Muscle of arm (tissue), 12 donors: ENCODE results near the gene MED29. TPM values are rescaled to one million over a fixed set of nuclear protein-coding genes. Genes with fewer than 3 reads are reported as not detected.

Source experiments
- DNase-seq: peaks from one replicate; pipeline ENCODE4 v3.0.0-alpha.2; 2013
- polyA plus RNA-seq, 12 donors: library from polyadenylated mRNA; unstranded; fragments of 120-200 nt; gene quantifications; one replicate each; pipeline ENCODE4 v1.2.1, GENCODE V29; 2013; ENCODE audit not compliant: insufficient read length in 12 of 12

MED29 gene
- polyA plus RNA-seq, 12 donors = 14.8 to 35.2 (median 22.9) TPM; not detected in 1

GRCh38 chr19:39389631-39390414 lies 1.4 kb upstream of the MED29 start:
- no peak for DNase-seq

GRCh38 chr19:39390451-39390750 lies 777 bp upstream of the MED29 start:
- DNase-seq = no peak

DNA sequence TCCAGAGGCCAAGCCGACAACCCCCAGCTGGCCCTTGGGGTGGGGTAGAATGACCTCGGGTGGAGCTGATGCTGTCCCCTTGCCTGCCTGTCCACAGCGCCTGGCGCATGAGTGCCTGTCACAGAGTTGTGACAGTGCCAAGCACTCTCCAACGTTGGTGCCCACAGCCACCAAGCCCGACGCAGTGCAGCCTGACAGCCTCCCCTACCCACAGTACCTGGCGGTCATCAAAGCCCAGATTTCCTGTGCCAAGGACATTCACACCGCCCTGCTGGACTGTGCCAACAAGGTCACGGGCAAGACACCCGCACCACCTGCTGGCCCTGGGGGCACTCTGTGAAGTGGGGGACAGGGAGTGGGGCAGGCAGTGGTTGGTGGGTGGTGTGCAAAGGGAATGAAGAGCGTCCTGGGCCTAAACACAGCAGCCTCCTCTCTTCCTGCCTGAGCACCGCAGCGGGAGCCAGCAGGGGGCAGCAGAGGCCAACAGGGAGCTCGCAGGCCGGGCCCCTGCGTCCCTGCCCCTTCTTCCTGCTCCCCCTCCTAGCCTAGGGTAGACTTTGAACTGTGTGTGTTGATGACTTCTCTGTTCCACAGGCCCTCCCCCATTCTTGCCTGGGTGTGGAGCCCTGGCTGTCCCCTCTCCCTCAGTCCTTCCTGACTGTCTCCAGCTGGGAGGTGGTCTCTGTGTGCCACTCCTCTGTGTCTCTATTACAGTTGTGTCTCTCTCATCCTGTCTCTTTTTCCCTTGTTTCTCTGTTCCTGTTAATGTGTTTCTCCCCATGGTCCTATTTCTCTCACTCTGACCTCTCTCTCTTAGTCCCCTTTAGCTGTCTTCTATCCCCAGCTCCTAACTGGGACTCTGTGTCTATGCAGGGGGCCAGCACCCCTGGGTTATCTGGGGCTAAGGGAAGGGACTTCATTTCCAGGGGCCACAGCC lies 6.5 kb downstream of the MED29 start:
- DNase-seq = peak; percentile 88

DNA sequence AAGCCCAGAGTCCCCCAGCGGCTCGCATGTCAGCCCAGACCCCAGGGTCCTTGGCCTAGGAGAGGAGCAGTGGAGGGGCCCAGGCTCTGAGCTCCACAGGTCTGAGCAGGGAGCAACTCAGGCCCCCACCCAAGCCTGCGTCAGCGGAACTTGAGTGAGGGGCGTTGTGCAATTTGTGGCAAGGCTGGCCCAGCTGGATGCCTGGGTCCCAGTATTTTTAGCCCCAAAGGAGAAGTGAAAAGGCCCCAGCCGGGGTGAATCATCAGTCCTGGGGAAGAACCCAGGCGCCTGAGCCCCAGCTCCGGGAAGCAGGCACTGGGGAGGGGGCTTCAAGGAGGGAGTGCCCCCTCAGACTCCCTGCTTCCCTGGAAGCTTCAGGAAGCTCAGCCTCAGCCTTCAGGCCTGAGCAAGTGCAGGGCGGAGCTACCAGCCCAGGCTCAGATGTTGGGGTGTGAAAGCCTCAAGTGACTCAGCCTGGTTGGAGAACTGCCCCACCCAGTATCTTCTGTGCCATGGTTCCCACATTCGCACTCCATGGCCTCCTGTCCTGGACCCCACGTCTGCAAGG lies 7.2 kb downstream of the MED29 start:
- peak; percentile 37 for DNase-seq

GRCh38 chr19:39399668-39400050 lies 8.5 kb downstream of the MED29 start:
- DNase-seq = no peak

DNA sequence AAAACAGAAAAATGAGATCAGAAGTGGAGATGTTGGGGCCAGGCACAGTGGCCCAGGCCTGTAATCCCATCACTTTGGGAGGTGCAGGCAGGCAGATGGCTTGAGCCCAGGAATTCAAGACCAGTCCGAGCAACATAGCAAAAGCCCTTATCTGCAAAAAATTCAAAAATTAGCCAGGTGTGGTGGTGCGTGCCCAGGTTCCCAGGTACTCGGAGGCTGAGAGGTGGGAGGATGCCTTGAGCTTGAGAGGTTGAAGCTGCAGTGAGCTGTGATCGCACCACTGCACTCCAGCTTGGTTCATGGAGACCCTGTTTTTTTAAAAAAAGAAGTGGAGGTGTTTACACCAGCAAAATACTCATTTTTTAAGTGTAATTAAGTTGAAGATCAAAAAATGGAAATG lies 8.9 kb downstream of the MED29 start:
- no peak for DNase-seq

GRCh38 chr19:39401070-39401548 lies 9.9 kb downstream of the MED29 start:
- DNase-seq = no peak

- DNase-seq = no peak
Observed at GRCh38 chr19:39401549-39402345, 10.6 kb downstream of the MED29 start.

GRCh38 chr19:39402346-39403300 lies 11.4 kb downstream of the MED29 start:
- DNase-seq = peak; percentile 94

DNA sequence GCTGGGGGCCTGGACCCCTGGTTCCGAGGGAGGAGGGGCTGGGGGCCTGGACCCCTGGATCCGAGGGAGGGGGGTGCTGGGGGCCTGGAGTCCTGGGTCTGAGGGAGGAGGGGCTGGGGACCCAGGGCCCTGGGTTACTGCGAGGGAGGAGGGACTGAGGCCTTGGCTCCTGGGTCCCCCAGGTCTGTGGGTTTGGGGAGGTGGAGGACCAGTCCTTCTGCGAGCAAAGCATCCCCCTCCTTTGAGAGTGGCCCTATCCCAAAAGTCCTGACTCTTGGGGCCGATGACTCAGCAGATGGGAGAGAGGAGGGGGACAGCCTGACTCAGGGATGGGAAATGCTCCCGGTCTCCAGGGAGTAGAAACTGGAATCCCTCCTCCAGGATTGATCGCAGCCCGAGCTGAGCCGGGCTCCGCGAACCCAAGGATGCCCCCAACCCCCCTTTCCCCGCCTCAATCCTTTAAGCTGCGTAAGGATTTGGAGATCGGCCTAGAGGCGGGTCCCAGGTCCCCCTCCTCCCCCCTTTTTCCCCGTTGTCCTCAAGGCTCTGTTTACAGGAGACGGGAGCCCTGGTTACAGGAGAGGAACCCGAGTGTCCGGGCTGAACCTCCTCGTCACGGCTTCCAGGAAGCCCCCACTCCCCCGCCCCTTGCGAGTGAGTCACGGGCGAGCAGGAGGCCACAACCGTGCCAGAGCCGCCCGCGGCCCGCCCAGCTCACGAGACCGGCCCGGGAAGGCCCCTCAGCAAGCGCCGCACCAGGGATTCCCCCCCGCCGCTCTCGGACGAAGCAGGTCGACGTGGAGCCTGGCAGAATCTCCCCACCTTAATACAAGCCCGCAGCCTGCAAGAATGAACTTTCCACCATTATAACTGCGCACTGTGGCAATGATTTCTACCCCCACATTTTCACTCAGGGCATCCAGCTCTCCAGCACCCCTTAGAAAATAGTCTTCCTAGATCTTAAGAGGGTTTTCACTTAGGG lies 12.4 kb downstream of the MED29 start:
- peak; percentile 96 for DNase-seq

DNA sequence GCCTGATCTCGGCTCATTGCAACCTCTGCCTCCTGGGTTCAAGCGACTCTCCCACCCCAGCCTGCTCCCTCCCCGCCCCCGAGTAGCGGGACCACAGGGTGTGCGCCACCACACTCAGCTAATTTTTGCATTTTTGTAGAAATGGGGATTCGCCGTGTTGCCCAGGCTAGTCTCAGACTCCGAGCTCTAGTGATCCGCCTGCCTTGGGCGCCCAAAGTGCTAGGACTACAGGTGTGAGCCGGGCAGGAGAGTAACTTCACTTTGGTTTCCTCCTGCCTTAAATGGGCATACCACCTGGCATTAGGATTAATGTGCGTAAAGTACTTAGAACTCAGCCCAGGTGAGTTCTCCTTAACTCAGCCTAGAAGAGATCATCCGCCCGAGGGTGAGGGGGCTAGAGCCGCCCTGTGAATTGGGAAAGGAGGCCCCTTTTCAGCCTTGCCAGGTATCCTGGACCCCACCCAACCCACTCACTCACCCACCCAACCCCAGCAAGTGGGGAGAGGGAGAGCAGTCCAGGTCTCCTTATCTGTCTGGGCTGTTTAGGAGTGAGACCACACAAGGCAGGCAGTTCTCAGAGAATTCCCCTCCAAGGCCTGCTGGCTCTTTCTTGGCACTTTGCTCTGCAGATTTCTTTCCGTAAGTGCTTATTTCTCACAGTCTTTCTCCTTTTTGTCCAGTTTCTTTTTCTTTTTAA lies 14.2 kb downstream of the MED29 start:
- no peak for DNase-seq

DNA sequence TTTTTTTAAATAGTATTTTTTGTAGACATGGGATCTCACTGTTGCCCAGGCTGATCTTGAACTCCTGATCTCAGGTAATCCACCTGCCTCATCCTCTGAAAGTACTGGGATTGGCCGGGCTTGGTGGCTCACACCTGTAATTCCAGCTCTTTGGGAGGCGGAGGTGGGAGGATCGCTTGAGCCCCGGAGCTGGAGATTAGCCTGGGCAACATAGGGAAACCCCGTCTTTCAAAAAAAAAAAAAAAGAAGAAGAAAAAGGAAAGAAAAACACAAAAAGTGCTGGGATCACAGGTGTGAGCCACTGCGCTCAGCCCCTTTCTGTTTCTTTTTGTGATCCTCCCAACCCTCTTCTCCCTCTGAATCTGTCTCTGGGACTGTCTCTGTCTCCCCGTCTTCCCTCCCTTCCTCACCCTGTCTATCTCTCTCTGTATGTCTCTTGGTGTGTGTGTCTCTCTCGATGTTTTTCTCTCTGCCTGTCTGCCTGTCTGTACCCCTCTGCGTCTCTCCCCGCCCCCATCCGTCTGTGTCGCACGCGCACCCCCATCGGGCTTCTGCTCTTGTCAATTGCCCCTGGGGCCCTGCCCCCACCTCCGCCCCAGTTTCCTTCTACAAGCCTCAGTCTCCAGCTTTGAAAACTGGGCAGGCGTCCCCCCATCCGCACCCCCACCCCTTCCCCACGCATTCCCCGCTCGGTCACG lies 14.9 kb downstream of the MED29 start:
- DNase-seq = no peak

- peak; percentile 88 for DNase-seq
Observed at GRCh38 chr19:39406656-39407409, 15.7 kb downstream of the MED29 start, which contains the start of gene ZFP36. Gene ZFP36, plus strand, starts transcription at chr19:39406847. Its CDS starts 58 bp downstream, at chr19:39406905.

GRCh38 chr19:39407410-39407659 lies 16.2 kb downstream of the MED29 start:
- DNase-seq = no peak

DNA sequence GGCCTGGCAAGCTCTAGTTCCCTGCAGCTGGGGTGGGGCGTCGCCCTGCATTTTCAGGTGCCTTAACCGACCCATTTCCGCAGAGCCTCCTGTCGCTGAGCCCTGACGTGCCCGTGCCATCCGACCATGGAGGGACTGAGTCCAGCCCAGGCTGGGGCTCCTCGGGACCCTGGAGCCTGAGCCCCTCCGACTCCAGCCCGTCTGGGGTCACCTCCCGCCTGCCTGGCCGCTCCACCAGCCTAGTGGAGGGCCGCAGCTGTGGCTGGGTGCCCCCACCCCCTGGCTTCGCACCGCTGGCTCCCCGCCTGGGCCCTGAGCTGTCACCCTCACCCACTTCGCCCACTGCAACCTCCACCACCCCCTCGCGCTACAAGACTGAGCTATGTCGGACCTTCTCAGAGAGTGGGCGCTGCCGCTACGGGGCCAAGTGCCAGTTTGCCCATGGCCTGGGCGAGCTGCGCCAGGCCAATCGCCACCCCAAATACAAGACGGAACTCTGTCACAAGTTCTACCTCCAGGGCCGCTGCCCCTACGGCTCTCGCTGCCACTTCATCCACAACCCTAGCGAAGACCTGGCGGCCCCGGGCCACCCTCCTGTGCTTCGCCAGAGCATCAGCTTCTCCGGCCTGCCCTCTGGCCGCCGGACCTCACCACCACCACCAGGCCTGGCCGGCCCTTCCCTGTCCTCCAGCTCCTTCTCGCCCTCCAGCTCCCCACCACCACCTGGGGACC lies 16.6 kb downstream of the MED29 start:
- no peak for DNase-seq

- peak; percentile 46 for DNase-seq
Observed at GRCh38 chr19:39408392-39409207, 17.4 kb downstream of the MED29 start.
